ENCODE data around the gene LRRC14B. TPM values are rescaled to one million over a fixed set of nuclear protein-coding genes. Genes with fewer than 3 reads are reported as not detected.
"Not testable (repeated sequence)": the region's sequence is repeated elsewhere in the genome, so short reads cannot be mapped to it uniquely, and the experiment has no call there.

Gene LRRC14B
- total RNA-seq, 4 donors from 2014 or later: not detected

GRCh38 chr5:219460-219863 lies 28.2 kb downstream of the LRRC14B start:
- H3K27me3 ChIP-seq: no peaks in the 10 kb centered on the region
- H3K36me3 ChIP-seq: no peaks in the 10 kb centered on the region
- intact Hi-C loops (cut with DNase I; ENCODE audit: low total_unique reads): no loop called here
- no peak for TF ChIP-seq CTCF (IDR thresholded peaks at IDR 0.05)
- TF ChIP-seq POLR2A (IDR thresholded peaks at IDR 0.05): no peak
- DNase-seq: no peak
- H3K27ac ChIP-seq: peak overlapping the region; percentile 84 to 89
- H3K4me3 ChIP-seq: peak overlapping the region; percentile 85 to 87
- H3K4me1 ChIP-seq: peaks cover 0 to 4% of the 10 kb centered on the region in 2 donors
- H3K9me3 ChIP-seq: no peaks in the 10 kb centered on the region

GRCh38 chr5:219991-220390 lies 28.7 kb downstream of the LRRC14B start:
- TF ChIP-seq POLR2A (IDR thresholded peaks at IDR 0.05) (no peak), CTCF (IDR thresholded peaks at IDR 0.05) (no peak)
- peak overlapping the region; percentile 85 to 87 for H3K4me3 ChIP-seq
- no peaks in the 10 kb centered on the region for H3K9me3 ChIP-seq
- peak overlapping the region; percentile 84 to 89 for H3K27ac ChIP-seq
- no peaks in the 10 kb centered on the region for H3K36me3 ChIP-seq
- intact Hi-C loops (cut with DNase I; ENCODE audit: low total_unique reads): no loop called here
- H3K4me1 ChIP-seq: peaks cover 0 to 2% of the 10 kb centered on the region in 2 donors
- no peaks in the 10 kb centered on the region for H3K27me3 ChIP-seq
- DNase-seq: no peak

GRCh38 chr5:222951-223715 lies 31.8 kb downstream of the LRRC14B start:
- H3K27ac ChIP-seq; H3K9me3 ChIP-seq; intact Hi-C loops (cut with DNase I; ENCODE audit: low total_unique reads); DNase-seq; H3K4me1 ChIP-seq; H3K27me3 ChIP-seq; H3K4me3 ChIP-seq; H3K36me3 ChIP-seq: not testable (repeated sequence)

- intact Hi-C loops (cut with DNase I; ENCODE audit: low total_unique reads): no loop called here
- Histone ChIP-seq H3K27ac (no peak overlapping the region), H3K4me3 (no peak overlapping the region), H3K27me3 (no peaks in the 10 kb centered on the region), H3K9me3 (no peaks in the 10 kb centered on the region), H3K36me3 (no peaks in the 10 kb centered on the region), H3K4me1 (no peaks in the 10 kb centered on the region)
- DNase-seq: no peak
- no peak for TF ChIP-seq CTCF (IDR thresholded peaks at IDR 0.05)
- TF ChIP-seq POLR2A (IDR thresholded peaks at IDR 0.05): no peak
These were observed 32.5 kb downstream of the LRRC14B start for GRCh38 chr5:223791-224190.

GRCh38 chr5:225334-225733 lies 34.0 kb downstream of the LRRC14B start:
- Histone ChIP-seq H3K27me3 (no peaks in the 10 kb centered on the region), H3K36me3 (no peaks in the 10 kb centered on the region), H3K4me1 (no peaks in the 10 kb centered on the region), H3K4me3 (no peak overlapping the region), H3K27ac (no peak overlapping the region), H3K9me3 (no peaks in the 10 kb centered on the region)
- intact Hi-C loops (cut with DNase I; ENCODE audit: low total_unique reads): no loop called here
- TF ChIP-seq POLR2A (IDR thresholded peaks at IDR 0.05) (no peak), CTCF (IDR thresholded peaks at IDR 0.05) (no peak)
- no peak for DNase-seq

GRCh38 chr5:227375-227774 lies 36.1 kb downstream of the LRRC14B start:
- H3K36me3 ChIP-seq; H3K4me1 ChIP-seq; H3K9me3 ChIP-seq; H3K4me3 ChIP-seq; H3K27me3 ChIP-seq; H3K27ac ChIP-seq; DNase-seq; intact Hi-C loops (cut with DNase I; ENCODE audit: low total_unique reads): not testable (repeated sequence)
